HEK293 (cell line): Measurements from ENCODE around the gene GPATCH4.

Source experiments
- CTCF ChIA-PET: fragments of 350-600 bp; formaldehyde crosslinking; extraction: SDS; loops from one replicate; lab custom pipeline; 2021; ENCODE audit warnings: antibody characterized with exemption; lab: Yijun Ruan, JAX
- POLR2A ChIA-PET: fragments of 300-600 bp; formaldehyde crosslinking; extraction: SDS; loops from one replicate; lab custom pipeline; 2020; ENCODE audit warnings: antibody characterized with exemption, inconsistent platforms; lab: Yijun Ruan, JAX
- H3K27ac ChIP-seq: fragments of 200-500 bp; sonication (Bioruptor generic); 2 replicates; pipeline ENCODE4 v1.5.1; 2014; ENCODE audit warnings: low read depth, low read length, control low read depth, inconsistent platforms; ENCODE audit errors: extremely low read depth
- H3K36me3 ChIP-seq, 2 experiments: fragments of 200-500 bp in 1 of 2; sonication (Bioruptor generic) in 1 of 2; 1 replicate in 1 of 2; 2 replicates in 1 of 2; pipeline ENCODE4 v1.5.1; 2014 to 2017; ENCODE audit warnings: inconsistent platforms in 2 of 2, low read length in 2 of 2; ENCODE audit not compliant: control insufficient read depth in 2 of 2, insufficient read depth in 1 of 2
- H3K4me1 ChIP-seq: fragments of 200-500 bp; sonication (Bioruptor generic); 2 replicates; pipeline ENCODE4 v1.5.1; 2014; ENCODE audit warnings: mild to moderate bottlenecking, low read length, inconsistent platforms; ENCODE audit not compliant: control insufficient read depth, insufficient read depth
- H3K4me3 ChIP-seq: 2 replicates; pipeline ENCODE4 v1.5.1; 2011; ENCODE audit warnings: low read depth, mild to moderate bottlenecking, control low read depth, low read length, moderate library complexity
- H3K9me3 ChIP-seq: fragments of 200-500 bp; sonication (Bioruptor generic); 2 replicates; pipeline ENCODE4 v1.5.1; 2014; ENCODE audit warnings: low read depth, low read length, inconsistent platforms; ENCODE audit not compliant: control insufficient read depth, insufficient read depth
- EGR2 ChIP-seq: fragments of 450-650 bp; formaldehyde crosslinking; IDR thresholded peaks from 2 replicates; pipeline ENCODE4 v1.5.1; 2016; ENCODE audit warnings: low read depth, missing biosample characterization, missing genetic modification characterization
- GLIS2 ChIP-seq: fragments of 450-650 bp; formaldehyde crosslinking; IDR thresholded peaks from 2 replicates; pipeline ENCODE4 v1.5.1; 2016; ENCODE audit warnings: missing biosample characterization, missing genetic modification characterization
- KLF17 ChIP-seq: fragments of 450-650 bp; formaldehyde crosslinking; IDR thresholded peaks from 2 replicates; pipeline ENCODE4 v1.5.1; 2016; ENCODE audit warnings: missing biosample characterization, missing genetic modification characterization
- ZFP37 ChIP-seq: fragments of 450-650 bp; formaldehyde crosslinking; IDR thresholded peaks from 2 replicates; pipeline ENCODE4 v1.5.1; 2016; ENCODE audit warnings: missing biosample characterization, missing genetic modification characterization
- ZNF146 ChIP-seq: fragments of 450-650 bp; formaldehyde crosslinking; IDR thresholded peaks from 2 replicates; pipeline ENCODE4 v1.5.1; 2016; ENCODE audit warnings: missing biosample characterization, missing genetic modification characterization
- ZNF174 ChIP-seq: fragments of 450-650 bp; formaldehyde crosslinking; IDR thresholded peaks from 2 replicates; pipeline ENCODE4 v1.5.0; 2017; ENCODE audit warnings: missing biosample characterization, mild to moderate bottlenecking, missing genetic modification characterization
- ZNF223 ChIP-seq: fragments of 450-650 bp; formaldehyde crosslinking; IDR thresholded peaks from 2 replicates; pipeline ENCODE4 v1.5.1; 2016; ENCODE audit warnings: missing biosample characterization, missing genetic modification characterization
- ZNF280C ChIP-seq: fragments of 450-650 bp; formaldehyde crosslinking; IDR thresholded peaks from 2 replicates; pipeline ENCODE4 v1.5.1; 2016; ENCODE audit warnings: missing biosample characterization, missing genetic modification characterization
- ZNF311 ChIP-seq: fragments of 450-650 bp; formaldehyde crosslinking; IDR thresholded peaks from 2 replicates; pipeline ENCODE4 v1.5.1; 2017; ENCODE audit warnings: missing biosample characterization, missing genetic modification characterization, borderline replicate concordance
- ZNF416 ChIP-seq: fragments of 450-650 bp; formaldehyde crosslinking; IDR thresholded peaks from 2 replicates; pipeline ENCODE4 v1.5.1; 2016; ENCODE audit warnings: missing biosample characterization, missing genetic modification characterization
- ZNF529 ChIP-seq: fragments of 450-650 bp; formaldehyde crosslinking; IDR thresholded peaks from 2 replicates; pipeline ENCODE4 v1.5.1; 2017; ENCODE audit warnings: missing genetic modification characterization, missing biosample characterization; ENCODE audit not compliant: insufficient replicate concordance
- ZNF530 ChIP-seq: fragments of 450-650 bp; formaldehyde crosslinking; IDR thresholded peaks from 2 replicates; pipeline ENCODE4 v1.5.1; 2016; ENCODE audit warnings: low read depth, missing biosample characterization, missing genetic modification characterization
- ZNF544 ChIP-seq: fragments of 450-650 bp; formaldehyde crosslinking; IDR thresholded peaks from 2 replicates; pipeline ENCODE4 v1.5.0; 2017; ENCODE audit warnings: missing biosample characterization, missing genetic modification characterization
- ZNF660 ChIP-seq: fragments of 450-650 bp; IDR thresholded peaks from 2 replicates; pipeline ENCODE4 v1.5.1; 2018; ENCODE audit warnings: missing biosample characterization, mild to moderate bottlenecking, missing genetic modification characterization
- ZNF76 ChIP-seq: fragments of 450-650 bp; formaldehyde crosslinking; IDR thresholded peaks from 2 replicates; pipeline ENCODE4; 2016; ENCODE audit warnings: low read depth, missing biosample characterization, missing genetic modification characterization, borderline replicate concordance
- ZSCAN5A ChIP-seq: fragments of 450-650 bp; formaldehyde crosslinking; IDR thresholded peaks from 2 replicates; pipeline ENCODE4 v1.5.1; 2016; ENCODE audit warnings: missing biosample characterization, missing genetic modification characterization
- TF ChIP-seq, protein P1 (sequence below): fragments of 450-650 bp; formaldehyde crosslinking; IDR thresholded peaks from 2 replicates; pipeline ENCODE4; 2016; ENCODE audit warnings: missing biosample characterization, missing genetic modification characterization

Gene GPATCH4

GRCh38 chr1:156560585-156561163 lies 40.6 kb downstream of the GPATCH4 start:
- no peaks in the 10 kb centered on the region for H3K9me3 ChIP-seq
- ChIA-PET CTCF (no interaction called here), POLR2A (interaction anchor here (0.7 kb wide), 1 partner anchor 24 kb away, joined by 3 read pairs; no protein-coding TSS in a partner anchor)
- no peak overlapping the region for H3K4me3 ChIP-seq
- TF ChIP-seq EGR2, result no peak
- no peak overlapping the region for H3K27ac ChIP-seq
- H3K36me3 ChIP-seq, result peaks cover 19 to 79% of the 10 kb centered on the region in 2 experiments
- no peaks in the 10 kb centered on the region for H3K4me1 ChIP-seq

DNA sequence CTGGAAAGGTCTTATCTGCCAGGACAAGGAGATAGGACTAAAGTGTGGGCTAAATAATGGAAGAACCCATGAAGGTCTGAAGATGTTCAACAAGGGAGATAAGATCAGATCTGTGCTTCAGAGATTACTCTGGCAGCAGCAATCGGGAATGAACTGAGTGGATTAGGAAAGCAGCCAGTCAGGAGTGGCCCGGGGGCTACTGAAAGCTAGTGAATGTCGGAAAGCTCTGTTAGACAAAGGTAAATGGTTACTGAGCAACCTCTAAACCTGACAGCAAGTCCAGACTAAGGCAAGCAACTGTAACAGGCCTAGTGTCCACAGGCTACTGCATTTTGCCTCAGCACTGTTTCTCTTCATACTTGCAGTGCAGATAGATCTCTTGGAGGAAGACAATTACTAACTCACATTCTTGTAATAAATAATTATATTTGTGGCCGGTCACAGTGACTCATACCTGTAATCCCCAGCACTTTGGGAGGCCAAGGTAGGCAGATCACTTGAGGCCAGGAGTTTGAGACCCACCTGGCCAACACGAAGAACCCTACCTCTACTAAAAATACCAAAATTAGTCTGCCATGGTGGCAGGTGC lies 41.4 kb downstream of the GPATCH4 start:
- H3K4me3 ChIP-seq, result no peak overlapping the region
- H3K27ac ChIP-seq, result no peak overlapping the region
- TF ChIP-seq ZNF544 (tag by site-specific recombination), result no peak
- TF ChIP-seq, protein P1, sequence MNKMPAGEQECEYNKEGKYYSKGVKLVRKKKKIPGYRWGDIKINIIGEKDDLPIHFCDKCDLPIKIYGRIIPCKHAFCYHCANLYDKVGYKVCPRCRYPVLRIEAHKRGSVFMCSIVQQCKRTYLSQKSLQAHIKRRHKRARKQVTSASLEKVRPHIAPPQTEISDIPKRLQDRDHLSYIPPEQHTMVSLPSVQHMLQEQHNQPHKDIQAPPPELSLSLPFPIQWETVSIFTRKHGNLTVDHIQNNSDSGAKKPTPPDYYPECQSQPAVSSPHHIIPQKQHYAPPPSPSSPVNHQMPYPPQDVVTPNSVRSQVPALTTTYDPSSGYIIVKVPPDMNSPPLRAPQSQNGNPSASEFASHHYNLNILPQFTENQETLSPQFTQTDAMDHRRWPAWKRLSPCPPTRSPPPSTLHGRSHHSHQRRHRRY (tag by site-specific recombination), result no peak
- TF ChIP-seq ZNF280C (tag by site-specific recombination), result no peak
- TF ChIP-seq ZNF223 (tag by site-specific recombination), result no peak
- TF ChIP-seq ZNF311, result no peak
- TF ChIP-seq ZNF174, result no peak
- TF ChIP-seq KLF17 (tag by site-specific recombination), result no peak
- no peak for TF ChIP-seq ZNF529 (tag by site-specific recombination)
- no peak for TF ChIP-seq ZNF76
- no peak for TF ChIP-seq ZNF660
- TF ChIP-seq GLIS2 (tag by site-specific recombination), result no peak
- no peak for TF ChIP-seq ZNF530 (tag by site-specific recombination)
- TF ChIP-seq EGR2, result no peak
- TF ChIP-seq ZNF416 (tag by site-specific recombination), result no peak
- TF ChIP-seq ZNF146, result no peak
- no peak for TF ChIP-seq ZFP37 (tag by site-specific recombination)
- no peak for TF ChIP-seq ZSCAN5A
- H3K9me3 ChIP-seq, result no peaks in the 10 kb centered on the region
- H3K36me3 ChIP-seq, result peaks cover 23 to 79% of the 10 kb centered on the region in 2 experiments
- POLR2A ChIA-PET, result no interaction called here
- H3K4me1 ChIP-seq, result no peaks in the 10 kb centered on the region
- CTCF ChIA-PET, result interaction anchor here (0.6 kb wide), 2 partner anchors 107 to 1449 kb away, joined by 3 read pairs; no protein-coding TSS in a partner anchor
